Measurements from ENCODE around the gene ZNF841.
"Not testable (repeated sequence)": the region's sequence is repeated elsewhere in the genome, so short reads cannot be mapped to it uniquely, and the experiment has no call there.

The ZNF841 gene

DNA sequence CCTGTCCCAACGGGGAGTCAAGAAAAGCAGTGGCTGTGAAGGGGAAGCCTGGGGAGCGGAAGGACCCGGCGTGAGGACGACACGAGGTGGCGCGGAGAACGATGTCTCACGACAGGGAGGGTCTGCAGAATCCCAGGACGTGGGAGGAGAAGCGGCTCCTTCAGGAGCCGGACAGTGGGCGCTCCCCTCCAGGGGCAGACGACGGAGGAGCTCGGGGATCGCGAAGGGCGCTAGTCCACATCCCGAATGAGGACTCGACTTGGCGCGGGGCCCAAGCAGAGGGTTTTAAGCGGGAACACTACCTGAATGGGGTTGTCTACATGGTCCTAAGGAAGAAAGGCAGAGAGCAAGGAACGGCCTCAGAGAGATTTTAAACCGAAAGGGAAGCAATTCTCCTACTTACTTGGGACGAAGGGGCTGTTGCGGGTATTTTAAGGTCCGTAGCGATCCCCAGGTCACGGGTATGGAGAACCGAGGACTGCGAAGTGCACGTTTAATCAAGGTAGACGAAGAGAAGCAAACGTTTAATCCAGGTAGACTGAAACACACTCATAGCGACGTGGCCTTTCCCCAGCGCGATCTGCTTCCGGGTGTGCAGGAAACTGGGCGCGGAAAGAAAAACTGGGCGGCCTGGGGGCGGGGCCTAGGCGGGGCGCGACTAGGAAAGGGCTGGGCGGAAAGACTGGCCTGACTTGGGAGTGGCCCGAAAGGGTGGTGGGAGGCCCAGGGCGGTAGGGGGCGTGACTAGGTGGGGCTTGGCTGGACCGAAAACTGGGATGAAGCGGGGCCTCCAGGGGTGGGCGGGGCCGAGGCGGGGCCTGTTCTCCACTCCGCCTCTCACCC is at the start of gene ZNF841:
TSS of gene ZNF841 (minus strand) at position 594 of the 843 bp plus-strand sequence. CDS start 10,964 bp downstream, outside the sequence.
- peak; percentile 74 to 75 for DNase-seq (ENCODE audit: low read depth in 2 of 2)

DNA sequence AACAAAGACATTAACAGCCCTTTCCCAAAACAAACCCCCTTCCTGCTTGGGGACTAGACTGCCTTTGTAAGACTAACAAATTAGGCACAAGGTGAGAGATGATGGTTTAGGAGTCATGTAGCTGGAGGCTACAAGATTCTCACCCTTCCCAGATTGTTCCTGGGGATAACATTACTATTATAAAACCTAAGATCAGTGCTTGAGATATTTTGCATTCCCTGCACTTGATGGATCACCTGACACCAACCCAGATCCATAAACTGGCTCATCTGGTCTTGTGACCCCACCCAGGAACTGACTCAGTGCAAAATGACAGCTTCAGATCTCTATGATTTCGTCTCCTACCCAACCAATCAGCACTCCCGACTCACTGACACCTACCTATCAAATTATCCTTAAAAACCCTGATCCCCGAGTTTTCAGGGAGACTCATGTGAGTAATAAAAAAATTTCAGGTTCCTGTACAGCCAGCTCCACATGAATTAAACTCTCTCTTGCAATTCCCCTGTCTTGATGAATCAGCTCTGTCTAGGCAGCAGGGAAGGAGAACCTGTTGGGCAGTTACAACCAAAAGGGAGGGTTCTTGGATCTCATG is 46.5 kb upstream of the ZNF841 start:
- DNase-seq (ENCODE audit: low read depth in 2 of 2), result no peak

GRCh38 chr19:52141203-52141602 is 45.6 kb upstream of the ZNF841 start:
- DNase-seq (ENCODE audit: low read depth in 2 of 2), result no peak

DNA sequence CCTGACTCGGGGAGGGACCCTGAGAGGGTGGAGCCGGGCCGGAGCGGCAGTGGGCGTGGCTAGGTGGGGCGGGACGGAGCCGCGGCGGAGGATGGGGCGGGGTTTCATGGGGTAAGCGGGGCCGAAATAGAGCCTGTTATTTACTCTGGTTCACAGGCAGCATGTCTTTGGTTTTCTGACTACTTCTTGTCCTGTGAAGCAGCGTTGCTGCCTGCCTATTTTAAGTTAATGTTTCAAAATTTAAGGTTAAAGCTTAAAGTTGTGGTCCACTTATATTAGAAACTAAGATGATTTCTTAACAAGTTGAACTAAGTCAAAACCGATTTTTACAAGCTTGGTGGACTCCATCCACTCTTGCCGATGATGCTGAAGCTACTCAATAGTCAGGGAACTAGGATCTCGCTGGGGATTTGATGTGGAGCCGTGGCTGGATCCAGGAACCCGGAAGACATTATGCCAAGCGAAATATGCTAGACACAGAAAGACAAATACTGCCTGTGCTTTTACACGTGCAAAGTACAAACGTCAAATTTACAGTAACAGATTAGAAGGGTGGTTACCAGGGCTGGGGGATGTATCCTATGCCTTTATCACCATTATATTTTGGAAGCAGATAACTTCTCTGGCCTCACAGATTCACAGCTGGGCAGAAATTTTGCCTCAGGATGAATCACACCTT is 44.6 kb upstream of the ZNF841 start:
- peak; percentile 93 to 96 for DNase-seq (ENCODE audit: low read depth in 2 of 2)

- DNase-seq (ENCODE audit: low read depth in 2 of 2), result peak; percentile 31 to 61
These were observed 43.9 kb upstream of the ZNF841 start, which contains the start of gene ZNF616 for GRCh38 chr19:52139252-52140031. TSS of gene ZNF616 (minus strand) at chr19:52139938. CDS start at chr19:52130512, 9,426 bp downstream.

DNA sequence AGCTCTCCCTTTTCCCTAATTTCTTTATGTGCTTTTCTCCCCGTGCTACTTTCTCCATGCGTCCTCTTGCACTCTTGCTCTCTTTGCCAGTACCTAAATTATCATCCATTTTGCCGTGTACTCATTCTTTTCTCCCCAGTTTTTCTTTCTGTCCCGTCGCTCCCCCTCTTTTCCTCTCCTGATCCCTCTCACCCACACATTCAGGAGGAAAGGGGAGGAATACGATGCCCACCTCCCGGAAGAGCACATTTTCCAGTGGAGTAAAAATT is 43.4 kb upstream of the ZNF841 start:
- DNase-seq (ENCODE audit: low read depth in 2 of 2), result no peak

DNA sequence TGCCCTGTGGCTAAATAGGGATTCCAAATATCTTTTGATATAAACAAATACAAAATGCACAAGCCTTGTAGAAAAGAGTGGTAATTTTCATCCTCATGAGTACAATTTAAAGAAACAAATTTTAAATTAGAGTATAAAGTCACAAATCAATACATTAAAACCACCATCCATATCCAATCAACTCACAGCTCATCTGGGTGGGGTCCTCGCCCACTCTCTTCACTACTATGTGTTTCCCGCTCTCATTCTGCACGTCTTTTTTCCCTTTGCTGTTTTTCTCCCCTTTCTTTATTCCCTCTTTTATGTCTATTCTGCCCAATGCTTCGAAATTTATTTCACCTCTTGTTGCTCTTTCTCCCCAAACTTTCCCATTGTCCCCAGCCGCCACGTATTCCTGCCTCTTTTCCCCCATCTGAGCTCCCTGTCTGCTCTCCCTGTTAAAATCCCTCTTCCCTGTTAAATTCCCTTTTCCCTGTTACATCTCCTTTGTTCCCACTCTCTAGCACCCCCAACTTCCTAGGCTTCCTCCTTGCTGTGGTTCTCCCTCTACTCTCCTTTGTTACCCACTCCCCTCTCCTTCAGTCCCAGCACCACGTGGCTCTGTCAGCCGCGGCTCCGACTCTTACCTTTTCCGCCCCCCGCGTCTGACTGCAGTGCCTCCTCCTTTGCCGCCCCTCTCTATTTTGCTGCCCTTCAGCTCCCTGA is 42.9 kb upstream of the ZNF841 start:
- DNase-seq (ENCODE audit: low read depth in 2 of 2), result no peak

DNA sequence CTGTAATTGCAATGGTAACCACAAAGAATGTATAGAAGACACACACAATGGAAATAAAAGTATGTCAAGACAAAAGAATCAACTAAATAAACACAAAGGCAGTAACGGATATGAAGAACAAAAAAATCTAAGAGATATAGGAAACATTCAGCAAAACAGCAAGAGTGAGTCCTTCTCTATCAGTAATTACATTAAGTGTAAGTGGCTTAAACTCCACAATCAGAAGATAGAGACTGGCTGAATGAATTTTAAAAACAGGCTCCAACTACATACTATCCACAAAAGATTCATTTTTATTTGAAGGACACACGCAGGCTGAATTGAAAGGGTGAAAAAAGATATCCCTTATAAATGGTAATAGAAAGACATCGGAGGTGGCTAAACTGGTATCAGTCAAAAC is 24.7 kb upstream of the ZNF841 start:
- DNase-seq (ENCODE audit: low read depth in 2 of 2), result no peak

DNA sequence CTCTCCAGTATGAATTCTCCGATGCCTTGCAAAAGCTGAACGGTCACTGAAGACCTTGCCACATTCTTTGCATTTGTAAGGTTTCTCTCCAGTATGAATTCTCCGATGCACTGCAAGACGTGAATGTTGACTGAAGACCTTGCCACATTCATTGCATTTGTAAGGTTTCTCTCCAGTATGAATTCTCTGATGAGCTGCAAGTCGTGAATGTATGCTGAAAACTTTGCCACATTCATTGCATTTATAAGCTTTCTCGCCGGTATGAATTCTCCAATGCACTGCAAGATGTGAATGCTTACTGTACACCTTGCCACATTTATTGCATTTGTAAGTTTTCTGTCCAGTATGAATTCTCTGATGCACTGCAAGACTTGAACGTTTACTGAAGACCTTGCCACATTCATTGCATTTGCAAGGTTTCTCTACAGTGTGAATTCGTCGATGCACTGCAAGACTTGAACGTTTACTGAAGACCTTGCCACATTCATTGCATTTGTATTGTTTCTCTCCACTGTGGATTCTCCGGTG is 20.0 kb upstream of the ZNF841 start:
- no peak for DNase-seq (ENCODE audit: low read depth in 2 of 2)

- no peak for DNase-seq (ENCODE audit: low read depth in 2 of 2)
These were observed 19.1 kb upstream of the ZNF841 start for GRCh38 chr19:52114691-52115090.

GRCh38 chr19:52112624-52113023 is 17.1 kb upstream of the ZNF841 start:
- no peak for DNase-seq (ENCODE audit: low read depth in 2 of 2)

DNA sequence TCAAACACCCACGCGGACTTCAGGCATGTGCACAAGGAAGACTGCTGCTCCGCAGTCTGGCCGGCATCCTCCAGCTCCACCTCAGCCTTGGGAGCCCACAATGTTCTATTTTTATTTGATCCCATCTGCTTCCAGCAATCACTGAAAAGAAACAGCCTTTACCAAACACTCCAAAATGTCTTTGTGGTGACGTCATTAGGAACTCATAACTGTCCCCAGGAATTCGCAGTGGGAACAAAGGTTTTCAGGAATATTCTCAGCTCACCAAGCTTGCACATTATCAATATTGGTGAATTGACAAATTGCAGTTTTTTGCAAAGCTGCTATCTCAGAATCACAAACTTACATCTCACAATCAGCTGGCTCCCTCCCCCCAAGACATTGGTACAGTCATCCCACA is 15.2 kb upstream of the ZNF841 start:
- no peak for DNase-seq (ENCODE audit: low read depth in 2 of 2)

DNA sequence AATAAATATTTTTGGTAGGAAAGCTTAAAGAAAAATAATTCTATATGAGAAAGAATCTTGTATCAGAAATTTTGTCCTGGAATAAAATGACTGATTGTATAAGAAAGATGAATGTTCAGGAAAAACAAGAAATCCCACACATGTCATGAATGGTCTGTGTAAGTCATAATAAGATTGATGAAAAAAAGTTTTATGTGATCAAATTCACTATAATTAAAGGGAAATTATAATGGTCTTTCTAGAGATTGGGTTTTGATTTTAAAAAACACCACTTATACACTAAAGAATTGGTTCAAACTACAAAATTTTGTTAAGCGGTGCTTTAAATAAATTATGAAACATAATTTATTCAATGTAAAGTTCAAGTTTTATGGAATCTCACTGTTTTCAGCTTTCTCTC is 7.2 kb upstream of the ZNF841 start:
- DNase-seq (ENCODE audit: low read depth in 2 of 2), result no peak

GRCh38 chr19:52101866-52102562 is 6.4 kb upstream of the ZNF841 start:
- DNase-seq (ENCODE audit: low read depth in 2 of 2), result no peak

GRCh38 chr19:52099497-52100138 is 4.1 kb upstream of the ZNF841 start:
- DNase-seq (ENCODE audit: low read depth in 2 of 2), result no peak

DNA sequence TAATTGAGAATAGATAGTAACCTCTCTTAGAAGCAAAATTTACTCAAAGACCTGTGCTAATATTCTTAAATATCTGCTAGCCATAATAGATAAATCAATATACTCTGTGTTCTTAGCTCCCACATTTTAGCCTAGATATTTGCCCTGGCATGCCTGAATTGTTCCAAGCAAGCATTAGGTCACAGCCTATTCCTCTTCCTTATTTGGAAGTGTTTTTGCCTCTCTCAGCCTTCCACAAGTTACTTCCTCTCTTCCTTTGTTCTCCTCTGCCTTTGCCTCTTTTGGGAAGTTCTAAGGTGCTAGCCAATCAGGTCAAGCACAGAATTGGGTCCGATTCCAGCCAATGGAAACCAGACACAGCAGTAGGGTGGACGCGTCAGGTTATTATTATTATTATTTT is 851 bp upstream of the ZNF841 start:
- not testable (repeated sequence) for DNase-seq (ENCODE audit: low read depth in 2 of 2)

GRCh38 chr19:52094526-52095130 is 937 bp downstream of the ZNF841 start:
- DNase-seq (ENCODE audit: low read depth in 2 of 2), result no peak

DNA sequence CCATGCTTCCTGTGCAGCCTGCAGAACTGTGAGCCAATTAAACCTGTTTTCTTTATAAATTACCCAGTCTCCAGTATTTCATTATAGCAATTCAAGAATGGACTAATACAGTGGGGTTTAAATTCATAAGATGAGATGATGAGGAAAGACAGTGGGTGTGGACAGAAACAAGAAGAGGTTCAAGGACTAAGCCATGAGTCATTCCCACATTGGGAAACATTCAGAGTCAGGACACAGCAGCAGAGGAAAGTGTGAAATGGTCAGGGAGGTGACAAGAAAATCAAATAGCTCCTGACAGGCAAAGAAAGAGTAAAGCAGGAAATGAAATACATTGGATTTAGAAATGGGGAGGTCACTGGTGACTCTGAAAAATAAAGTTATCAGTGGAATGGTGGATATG is 9.1 kb downstream of the ZNF841 start:
- no peak for DNase-seq (ENCODE audit: low read depth in 2 of 2)

GRCh38 chr19:52070496-52070895 is 25.1 kb downstream of the ZNF841 start:
- no peak for DNase-seq (ENCODE audit: low read depth in 2 of 2)

DNA sequence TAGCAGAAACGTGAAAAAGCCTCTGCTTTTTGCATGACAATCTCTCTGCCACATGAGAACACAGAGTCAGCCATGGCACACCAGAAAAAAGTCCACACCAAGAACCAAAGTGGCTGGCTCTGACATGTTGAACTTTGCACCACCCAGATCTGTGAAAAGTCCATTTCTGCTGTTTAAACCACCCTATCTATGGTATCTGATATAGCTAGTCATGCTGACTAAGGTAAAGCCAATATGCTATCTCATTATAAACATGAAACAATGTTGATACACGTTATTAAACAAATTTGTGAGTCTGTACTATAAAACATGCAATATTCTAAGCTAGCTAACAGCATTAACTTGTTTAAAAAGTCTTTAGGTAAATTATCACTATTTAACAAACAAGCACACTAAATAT is 25.9 kb downstream of the ZNF841 start:
- DNase-seq (ENCODE audit: low read depth in 2 of 2), result no peak

All from activated CD8-positive, alpha-beta memory T cell treated with anti-CD3 and anti-CD28 coated beads for 4 hours (primary cell).